Suprapubic skin (tissue), 4 donors: ENCODE results near the gene PARVA. TPM values are rescaled to one million over a fixed set of nuclear protein-coding genes. Genes with fewer than 3 reads are reported as not detected.

Experiments
- DNase-seq, 2 donors: peaks; one replicate each; pipeline ENCODE4 v3.0.0-alpha.2; 2019; ENCODE audit warnings: low spot score in 2 of 2
- H3K27ac ChIP-seq: fragments of 200-600 bp; sonication (generic); one replicate; pipeline ENCODE4 v1.5.1; 2019
- H3K27me3 ChIP-seq: fragments of 200-600 bp; sonication (generic); one replicate; pipeline ENCODE4 v1.5.1; 2019
- H3K36me3 ChIP-seq: fragments of 200-600 bp; sonication (generic); one replicate; pipeline ENCODE4 v1.5.1; 2019
- H3K4me1 ChIP-seq: fragments of 200-600 bp; sonication (generic); one replicate; pipeline ENCODE4 v1.5.1; 2019
- H3K4me3 ChIP-seq: fragments of 200-600 bp; sonication (generic); one replicate; pipeline ENCODE4 v1.5.1; 2019; ENCODE audit warnings: mild to moderate bottlenecking
- H3K9me3 ChIP-seq: fragments of 200-600 bp; sonication (generic); one replicate; pipeline ENCODE4 v1.5.1; 2019
- EP300 ChIP-seq: sonication (generic); formaldehyde crosslinking; IDR thresholded peaks from one replicate; pipeline ENCODE4 v1.6.1; 2017; ENCODE audit warnings: antibody characterized with exemption
- POLR2A ChIP-seq, 2 donors: fragments of 450-650 bp; IDR thresholded peaks; one replicate each; pipeline ENCODE4 v1.6.1; 2017; ENCODE audit warnings: antibody characterized with exemption in 2 of 2, mild to moderate bottlenecking in 2 of 2, moderate library complexity in 2 of 2
- POLR2AphosphoS5 ChIP-seq, 3 donors: sonication (generic); formaldehyde crosslinking; IDR thresholded peaks; one replicate each; pipeline ENCODE4 v1.6.1; 2017; ENCODE audit warnings: antibody characterized with exemption in 3 of 3
- WGBS: methylation state at CpG from one replicate; pipeline ENCODE4 v1.1.5; 2018; 5-methylcytosine and 5-hydroxymethylcytosine counted together
- total RNA-seq, 4 donors: library from RNA; depleted of rRNA; stranded (reverse); fragments of >200 nt; gene quantifications; one replicate each; pipeline ENCODE4 v1.1.0, GENCODE V29; 2016
- TF ChIP-seq, protein P1 (sequence below), 2 donors: fragments of 200-600 bp in 1 of 2; fragments of 450-650 bp in 1 of 2; sonication (generic) in 1 of 2; IDR thresholded peaks; one replicate each; pipeline ENCODE4 v1.5.1; 2016 to 2019; ENCODE audit warnings: antibody characterized with exemption in 2 of 2, mild to moderate bottlenecking in 1 of 2, moderate library complexity in 1 of 2

PARVA gene
- total RNA-seq, 4 donors from 2014 or later = 16.7 to 26.2 (median 21.4) TPM

GRCh38 chr11:12547953-12548650 is 170.7 kb downstream of the PARVA start:
- H3K27ac ChIP-seq = no peak overlapping the region
- H3K27me3 ChIP-seq = no peaks in the 10 kb centered on the region
- H3K4me3 ChIP-seq = no peak overlapping the region
- TF ChIP-seq EP300 (no peak), POLR2A (IDR thresholded peaks at IDR 0.05) (no peak), POLR2AphosphoS5 (IDR thresholded peaks at IDR 0.05) (no peak)
- TF ChIP-seq, protein P1, sequence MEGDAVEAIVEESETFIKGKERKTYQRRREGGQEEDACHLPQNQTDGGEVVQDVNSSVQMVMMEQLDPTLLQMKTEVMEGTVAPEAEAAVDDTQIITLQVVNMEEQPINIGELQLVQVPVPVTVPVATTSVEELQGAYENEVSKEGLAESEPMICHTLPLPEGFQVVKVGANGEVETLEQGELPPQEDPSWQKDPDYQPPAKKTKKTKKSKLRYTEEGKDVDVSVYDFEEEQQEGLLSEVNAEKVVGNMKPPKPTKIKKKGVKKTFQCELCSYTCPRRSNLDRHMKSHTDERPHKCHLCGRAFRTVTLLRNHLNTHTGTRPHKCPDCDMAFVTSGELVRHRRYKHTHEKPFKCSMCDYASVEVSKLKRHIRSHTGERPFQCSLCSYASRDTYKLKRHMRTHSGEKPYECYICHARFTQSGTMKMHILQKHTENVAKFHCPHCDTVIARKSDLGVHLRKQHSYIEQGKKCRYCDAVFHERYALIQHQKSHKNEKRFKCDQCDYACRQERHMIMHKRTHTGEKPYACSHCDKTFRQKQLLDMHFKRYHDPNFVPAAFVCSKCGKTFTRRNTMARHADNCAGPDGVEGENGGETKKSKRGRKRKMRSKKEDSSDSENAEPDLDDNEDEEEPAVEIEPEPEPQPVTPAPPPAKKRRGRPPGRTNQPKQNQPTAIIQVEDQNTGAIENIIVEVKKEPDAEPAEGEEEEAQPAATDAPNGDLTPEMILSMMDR (IDR thresholded peaks at IDR 0.05) = no peak
- DNase-seq = no peak
- no peaks in the 10 kb centered on the region for H3K9me3 ChIP-seq
- no peaks in the 10 kb centered on the region for H3K36me3 ChIP-seq
- 84% methylated on average over 5 of the region's 5 CpGs for WGBS
- peaks cover 3% of the 10 kb centered on the region for H3K4me1 ChIP-seq

DNA sequence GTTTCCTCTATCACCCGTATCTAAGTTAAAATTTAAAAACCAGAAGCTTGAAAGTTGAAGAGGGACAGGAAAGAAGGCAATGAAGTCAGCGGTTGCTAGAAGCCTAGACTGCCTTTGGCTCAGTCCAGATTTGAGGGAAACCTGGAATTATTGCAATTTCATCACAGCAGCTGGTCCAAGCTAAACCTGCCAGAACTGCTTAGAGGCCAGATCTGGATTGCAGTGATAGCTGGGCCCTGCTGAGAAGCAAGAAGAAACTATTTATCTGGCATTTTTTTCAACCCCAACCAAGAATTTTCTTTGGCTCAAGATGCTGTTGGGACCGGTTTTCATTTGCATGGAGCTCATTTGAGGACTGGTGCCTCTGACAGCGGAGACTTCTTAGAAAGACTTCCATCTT is 175.3 kb downstream of the PARVA start:
- no peaks in the 10 kb centered on the region for H3K27me3 ChIP-seq
- TF ChIP-seq POLR2AphosphoS5 (IDR thresholded peaks at IDR 0.05) (peak in 1 of 3 donors; percentile 38), POLR2A (IDR thresholded peaks at IDR 0.05) (no peak)
- H3K36me3 ChIP-seq = no peaks in the 10 kb centered on the region
- no peak overlapping the region for H3K4me3 ChIP-seq
- WGBS = 42% methylated on average over 4 of the region's 4 CpGs
- H3K27ac ChIP-seq = no peak overlapping the region
- peaks cover 16% of the 10 kb centered on the region for H3K4me1 ChIP-seq
- no peak for DNase-seq
- H3K9me3 ChIP-seq = no peaks in the 10 kb centered on the region

DNA sequence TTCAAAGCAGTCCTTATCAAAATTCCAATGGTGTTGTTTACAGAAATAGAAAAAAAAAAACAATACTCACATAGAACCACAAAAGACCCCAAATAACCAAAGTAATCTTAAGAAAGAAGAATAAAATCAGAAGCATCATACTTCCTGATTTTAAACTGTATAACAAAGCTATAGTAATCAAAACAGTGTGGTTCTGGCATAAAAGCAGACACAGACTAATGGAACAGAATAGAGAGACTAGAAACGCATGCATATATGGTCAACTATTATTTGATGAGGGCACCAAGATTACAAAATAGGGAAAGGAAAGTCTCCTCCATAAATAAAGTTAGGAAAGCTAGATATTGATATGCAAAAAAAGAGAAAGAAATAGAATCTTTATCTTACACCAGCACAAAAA is 176.8 kb downstream of the PARVA start:
- H3K4me1 ChIP-seq = peaks cover 16% of the 10 kb centered on the region
- 0% methylated on average over 1 of the region's 1 CpG for WGBS
- TF ChIP-seq, protein P1 (IDR thresholded peaks at IDR 0.05) = no peak
- TF ChIP-seq EP300 (no peak), POLR2AphosphoS5 (IDR thresholded peaks at IDR 0.05) (no peak), POLR2A (IDR thresholded peaks at IDR 0.05) (no peak)
- H3K36me3 ChIP-seq = no peaks in the 10 kb centered on the region
- no peaks in the 10 kb centered on the region for H3K9me3 ChIP-seq
- H3K27me3 ChIP-seq = no peaks in the 10 kb centered on the region
- DNase-seq = no peak
- H3K27ac ChIP-seq = no peak overlapping the region
- H3K4me3 ChIP-seq = no peak overlapping the region

GRCh38 chr11:12556155-12556554 is 178.8 kb downstream of the PARVA start:
- Histone ChIP-seq H3K27me3 (no peaks in the 10 kb centered on the region), H3K36me3 (no peaks in the 10 kb centered on the region), H3K4me1 (peaks cover 16% of the 10 kb centered on the region), H3K27ac (no peak overlapping the region), H3K9me3 (no peaks in the 10 kb centered on the region), H3K4me3 (no peak overlapping the region)
- TF ChIP-seq, protein P1 (IDR thresholded peaks at IDR 0.05) = no peak
- TF ChIP-seq POLR2A (IDR thresholded peaks at IDR 0.05) (no peak), EP300 (no peak), POLR2AphosphoS5 (IDR thresholded peaks at IDR 0.05) (no peak)
- DNase-seq = no peak
- WGBS = 33% methylated on average over 3 of the region's 3 CpGs

GRCh38 chr11:12556788-12557384 is 179.5 kb downstream of the PARVA start:
- DNase-seq = peak in 1 of 2 donors; percentile 79
- H3K4me3 ChIP-seq = no peak overlapping the region
- H3K27me3 ChIP-seq = no peaks in the 10 kb centered on the region
- WGBS = 16% methylated on average over 6 of the region's 6 CpGs
- H3K36me3 ChIP-seq = no peaks in the 10 kb centered on the region
- TF ChIP-seq POLR2AphosphoS5 (IDR thresholded peaks at IDR 0.05) (no peak), EP300 (no peak), POLR2A (IDR thresholded peaks at IDR 0.05) (no peak)
- TF ChIP-seq, protein P1 (IDR thresholded peaks at IDR 0.05) = no peak
- H3K9me3 ChIP-seq = no peaks in the 10 kb centered on the region
- H3K27ac ChIP-seq = no peak overlapping the region
- peaks cover 16% of the 10 kb centered on the region for H3K4me1 ChIP-seq
